ENCODE results near the gene STAG1. TPM values are rescaled to one million over a fixed set of nuclear protein-coding genes. Genes with fewer than 3 reads are reported as not detected.
"Not testable (repeated sequence)": the region's sequence is repeated elsewhere in the genome, so short reads cannot be mapped to it uniquely, and the experiment has no call there.

The STAG1 gene
- total RNA-seq, 1 donor from 2014 or later = 53.9 TPM

DNA sequence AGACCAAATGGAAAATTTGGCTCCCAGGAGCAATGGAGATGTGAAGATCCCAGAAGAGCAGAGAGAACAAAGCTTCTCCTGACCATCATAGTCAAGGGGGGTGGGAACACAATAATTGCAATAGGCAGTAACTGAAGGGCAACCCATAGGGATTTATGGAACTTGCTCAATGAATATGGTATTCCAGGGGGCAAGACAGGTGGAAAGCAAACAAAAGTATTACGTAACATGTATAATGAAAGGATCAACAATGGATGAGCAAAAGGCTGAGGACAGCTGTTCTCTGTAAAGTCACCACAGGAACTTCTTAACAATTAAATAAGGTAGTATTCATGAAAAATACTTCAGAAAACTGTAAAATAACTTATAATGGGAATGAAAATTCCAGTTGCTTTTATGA, 275.9 kb downstream of the STAG1 start:
- TF ChIP-seq, protein P1, sequence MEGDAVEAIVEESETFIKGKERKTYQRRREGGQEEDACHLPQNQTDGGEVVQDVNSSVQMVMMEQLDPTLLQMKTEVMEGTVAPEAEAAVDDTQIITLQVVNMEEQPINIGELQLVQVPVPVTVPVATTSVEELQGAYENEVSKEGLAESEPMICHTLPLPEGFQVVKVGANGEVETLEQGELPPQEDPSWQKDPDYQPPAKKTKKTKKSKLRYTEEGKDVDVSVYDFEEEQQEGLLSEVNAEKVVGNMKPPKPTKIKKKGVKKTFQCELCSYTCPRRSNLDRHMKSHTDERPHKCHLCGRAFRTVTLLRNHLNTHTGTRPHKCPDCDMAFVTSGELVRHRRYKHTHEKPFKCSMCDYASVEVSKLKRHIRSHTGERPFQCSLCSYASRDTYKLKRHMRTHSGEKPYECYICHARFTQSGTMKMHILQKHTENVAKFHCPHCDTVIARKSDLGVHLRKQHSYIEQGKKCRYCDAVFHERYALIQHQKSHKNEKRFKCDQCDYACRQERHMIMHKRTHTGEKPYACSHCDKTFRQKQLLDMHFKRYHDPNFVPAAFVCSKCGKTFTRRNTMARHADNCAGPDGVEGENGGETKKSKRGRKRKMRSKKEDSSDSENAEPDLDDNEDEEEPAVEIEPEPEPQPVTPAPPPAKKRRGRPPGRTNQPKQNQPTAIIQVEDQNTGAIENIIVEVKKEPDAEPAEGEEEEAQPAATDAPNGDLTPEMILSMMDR (IDR thresholded peaks at IDR 0.05) = no peak
- H3K9me3 Mint-ChIP-seq (ENCODE audit: unreplicated experiment) = no peaks in the 10 kb centered on the region

DNA sequence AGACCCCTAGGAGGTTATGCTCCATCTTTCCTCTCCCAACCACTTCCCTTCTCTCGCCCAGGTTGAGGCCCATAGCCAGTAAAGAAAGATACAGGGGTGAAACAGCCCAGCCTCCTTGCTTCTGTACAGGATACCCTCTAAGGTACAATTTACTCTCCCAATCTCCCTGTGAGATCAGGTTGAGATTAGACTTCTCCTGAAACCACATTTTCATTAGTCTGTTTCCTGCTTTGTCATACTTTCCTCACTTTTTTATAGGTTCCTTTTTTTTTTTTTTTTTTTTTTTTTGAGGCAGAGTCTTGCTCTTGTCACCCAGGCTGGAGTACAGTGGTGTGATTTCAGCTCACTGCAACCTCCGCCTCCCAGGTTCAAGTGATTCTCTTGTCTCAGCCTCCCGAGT, 277.3 kb downstream of the STAG1 start:
- not testable (repeated sequence) for H3K4me3 Mint-ChIP-seq (ENCODE audit: unreplicated experiment); H3K4me1 Mint-ChIP-seq (ENCODE audit: unreplicated experiment); DNase-seq (ENCODE audit: extremely low spot score, unreplicated experiment); H3K27me3 Mint-ChIP-seq (ENCODE audit: unreplicated experiment); H3K9me3 Mint-ChIP-seq (ENCODE audit: unreplicated experiment); H3K27ac Mint-ChIP-seq (ENCODE audit: unreplicated experiment)
- peaks cover 35% of the 10 kb centered on the region for H3K36me3 Mint-ChIP-seq (ENCODE audit: unreplicated experiment)

More for the DNA sequence above, 275.9 kb downstream of the STAG1 start:
- no peak overlapping the region for H3K4me3 Mint-ChIP-seq (ENCODE audit: unreplicated experiment)
- H3K27me3 Mint-ChIP-seq (ENCODE audit: unreplicated experiment) = no peaks in the 10 kb centered on the region
- H3K36me3 Mint-ChIP-seq (ENCODE audit: unreplicated experiment) = peaks cover 31% of the 10 kb centered on the region
- DNase-seq (ENCODE audit: extremely low spot score, unreplicated experiment) = no peak
- H3K27ac Mint-ChIP-seq (ENCODE audit: unreplicated experiment) = no peak overlapping the region
- no peaks in the 10 kb centered on the region for H3K4me1 Mint-ChIP-seq (ENCODE audit: unreplicated experiment)

DNA sequence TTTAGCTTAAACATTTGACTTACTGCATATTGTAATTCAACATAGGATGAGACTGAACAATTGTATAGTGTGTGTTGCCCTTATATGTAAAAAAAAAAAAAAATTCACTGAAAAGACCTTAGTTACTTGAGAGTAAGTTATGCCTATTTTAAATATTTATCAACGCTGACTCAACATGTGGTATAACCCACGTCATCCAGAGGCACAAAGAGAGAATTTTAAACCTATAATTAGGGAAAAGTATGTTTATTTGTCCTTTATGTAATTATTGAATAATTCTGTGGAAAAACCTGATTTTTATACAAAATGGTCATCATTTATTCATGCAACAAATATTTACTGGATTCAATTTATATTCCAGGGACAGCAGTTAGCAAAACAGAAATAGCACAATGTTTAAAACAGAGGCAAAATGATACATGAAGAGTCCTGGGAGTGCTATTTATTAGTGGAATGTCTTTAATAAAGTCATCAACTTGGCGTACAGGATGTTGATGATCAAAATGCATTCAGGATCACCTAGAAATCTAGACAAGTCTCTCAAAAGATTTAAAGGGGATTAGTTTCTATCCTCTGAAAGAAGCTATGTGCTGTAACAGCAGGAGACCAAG, 278.4 kb downstream of the STAG1 start:
- H3K4me3 Mint-ChIP-seq (ENCODE audit: unreplicated experiment) = no peak overlapping the region

DNA sequence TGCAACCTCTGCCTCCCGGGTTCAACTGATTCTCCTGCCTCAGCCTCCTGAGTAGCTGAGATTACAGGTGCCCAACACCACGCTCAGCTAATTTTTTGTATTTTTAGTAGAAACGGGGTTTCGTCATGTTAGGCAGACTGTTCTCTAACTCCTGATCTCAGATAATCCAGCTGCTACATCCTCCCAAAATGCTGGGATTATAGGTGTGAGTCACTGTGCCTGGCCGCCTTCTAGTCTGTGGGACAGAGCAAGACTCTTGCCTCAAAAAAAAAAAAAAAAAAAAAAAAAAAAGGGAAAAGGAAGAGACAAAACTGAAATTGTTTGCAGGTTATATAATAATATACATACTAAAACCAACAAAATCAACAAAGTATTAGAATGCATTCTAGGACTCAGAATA, 286.9 kb downstream of the STAG1 start:
- peaks cover 37% of the 10 kb centered on the region for H3K36me3 Mint-ChIP-seq (ENCODE audit: unreplicated experiment)
- no peak for DNase-seq (ENCODE audit: extremely low spot score, unreplicated experiment)
- no peaks in the 10 kb centered on the region for H3K9me3 Mint-ChIP-seq (ENCODE audit: unreplicated experiment)
- peaks cover 4% of the 10 kb centered on the region for H3K4me1 Mint-ChIP-seq (ENCODE audit: unreplicated experiment)
- H3K4me3 Mint-ChIP-seq (ENCODE audit: unreplicated experiment) = no peak overlapping the region
- H3K27me3 Mint-ChIP-seq (ENCODE audit: unreplicated experiment) = no peaks in the 10 kb centered on the region
- H3K27ac Mint-ChIP-seq (ENCODE audit: unreplicated experiment) = no peak overlapping the region
- TF ChIP-seq, protein P1 (IDR thresholded peaks at IDR 0.05) = no peak

More for the DNA sequence above, 278.4 kb downstream of the STAG1 start:
- Mint-ChIP-seq H3K27me3 (ENCODE audit: unreplicated experiment) (no peaks in the 10 kb centered on the region), H3K27ac (ENCODE audit: unreplicated experiment) (no peak overlapping the region), H3K36me3 (ENCODE audit: unreplicated experiment) (peaks cover 35% of the 10 kb centered on the region), H3K4me1 (ENCODE audit: unreplicated experiment) (no peaks in the 10 kb centered on the region), H3K9me3 (ENCODE audit: unreplicated experiment) (no peaks in the 10 kb centered on the region)
- TF ChIP-seq, protein P1 (IDR thresholded peaks at IDR 0.05) = no peak
- no peak for DNase-seq (ENCODE audit: extremely low spot score, unreplicated experiment)

DNA sequence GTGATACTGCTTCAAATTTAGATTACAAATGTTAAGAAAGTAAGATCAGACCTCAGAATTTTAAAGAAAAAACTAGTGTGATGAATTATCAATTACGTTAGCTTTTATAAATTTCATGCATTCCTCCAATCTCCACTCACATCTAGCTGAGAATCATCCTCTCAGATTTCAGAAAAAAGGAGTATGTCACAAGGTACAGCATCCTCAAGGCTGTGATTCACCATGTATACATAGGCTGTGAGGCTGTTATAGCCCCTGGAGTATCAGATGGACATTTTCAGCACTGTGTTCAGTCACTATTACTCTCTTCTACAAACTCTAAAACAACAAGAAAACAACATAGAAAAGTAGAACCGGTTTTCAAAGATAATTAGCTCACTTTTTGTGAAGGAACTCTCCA, 287.7 kb downstream of the STAG1 start:
- TF ChIP-seq, protein P1 (IDR thresholded peaks at IDR 0.05) = no peak
- H3K27me3 Mint-ChIP-seq (ENCODE audit: unreplicated experiment) = no peaks in the 10 kb centered on the region
- no peak overlapping the region for H3K27ac Mint-ChIP-seq (ENCODE audit: unreplicated experiment)
- no peak overlapping the region for H3K4me3 Mint-ChIP-seq (ENCODE audit: unreplicated experiment)
- peaks cover 5% of the 10 kb centered on the region for H3K9me3 Mint-ChIP-seq (ENCODE audit: unreplicated experiment)
- DNase-seq (ENCODE audit: extremely low spot score, unreplicated experiment) = no peak
- H3K4me1 Mint-ChIP-seq (ENCODE audit: unreplicated experiment) = peaks cover 4% of the 10 kb centered on the region
- peaks cover 38% of the 10 kb centered on the region for H3K36me3 Mint-ChIP-seq (ENCODE audit: unreplicated experiment)
